ENCODE data around the gene MAPRE2. TPM values are rescaled to one million over a fixed set of nuclear protein-coding genes. Genes with fewer than 3 reads are reported as not detected.

MAPRE2 gene
- total and polyA plus RNA-seq, 2 of the 13 experiments (the other 11 are each of a cell fraction or from before 2014, with no cell fraction given): 34.5 to 67.9 TPM

- Histone ChIP-seq H3K36me3 (replicated peaks in 1 of 2; ENCODE audit: control insufficient read depth in 1 of 2, insufficient read depth in 2 of 2, low read length in 2 of 2) (peaks cover 2 to 15% of the 10 kb centered on the region in 2 experiments), H3K4me1 (ENCODE audit: insufficient read depth, low read length) (peaks cover 12% of the 10 kb centered on the region), H2AFZ (ENCODE audit: low read length) (no peak overlapping the region)
These were observed 56.5 kb downstream of the MAPRE2 start for GRCh38 chr18:35097763-35098162.

More at GRCh38 chr18:35097763-35098162, 56.5 kb downstream of the MAPRE2 start:
- Histone ChIP-seq H3K79me2 (ENCODE audit: insufficient read depth, low read length) (no peaks in the 10 kb centered on the region), H4K20me1 (ENCODE audit: insufficient read depth, low read length) (no peaks in the 10 kb centered on the region), H3K4me3 (replicated peaks in 1 of 3; ENCODE audit: insufficient read depth in 1 of 3, low read depth in 2 of 3, low read length in 3 of 3) (no peak overlapping the region), H3K27ac (ENCODE audit: extremely low read length, insufficient read depth, low read length) (no peak overlapping the region), H3K9me3 (ENCODE audit: low read length) (no peaks in the 10 kb centered on the region), H3K27me3 (ENCODE audit: control insufficient read depth in 1 of 2, insufficient read depth in 2 of 2, low read length in 2 of 2) (no peaks in the 10 kb centered on the region), H3K4me2 (ENCODE audit: low read depth, low read length) (no peak overlapping the region), H3K9ac (ENCODE audit: insufficient read depth, low read depth, low read length) (no peak overlapping the region)
- in situ Hi-C loops (cut with HindIII; ENCODE audit: extremely low pct_ligation_motif_present, low pct_unique_long_range_greater_than_20kb) (no loop called here), intact Hi-C loops (cut with micrococcal nuclease; ENCODE audit: unreplicated experiment) (no loop called here)
- no TSS peak for BruUV-seq (replicated peaks)
- FAIRE-seq: no peak
- ATAC-seq: no peak
- ChIA-PET POLR2A (no interaction called here), CTCF (ENCODE audit: low intra/inter-chr PET ratio, low total read pairs) (no interaction called here)
- TF ChIP-seq ZNF597 (CRISPR knock-in tag; IDR thresholded peaks at IDR 0.05) (no peak), ZNF605 (CRISPR knock-in tag; IDR thresholded peaks at IDR 0.05) (no peak), ZNF501 (CRISPR knock-in tag; IDR thresholded peaks at IDR 0.05) (no peak), ZBTB34 (CRISPR knock-in tag; IDR thresholded peaks at IDR 0.05) (no peak), ZNF513 (CRISPR knock-in tag; conservative IDR thresholded peaks at IDR 0.05) (no peak), ELF3 (CRISPR knock-in tag; IDR thresholded peaks at IDR 0.05) (no peak), ZNF629 (CRISPR knock-in tag; conservative IDR thresholded peaks at IDR 0.05) (peak; percentile 83), MTERF4 (CRISPR knock-in tag; IDR thresholded peaks at IDR 0.05) (no peak)
- DNase-seq (ENCODE audit: low spot score): no peak
- 95% methylated on average over 2 of the region's 2 CpGs for WGBS (ENCODE audit: low lambda C conversion rate)

Measured in HepG2 (cell line).